Hair follicle dermal papilla cell (primary cell): ENCODE results near the gene PLEK2. TPM values are rescaled to one million over a fixed set of nuclear protein-coding genes. Genes with fewer than 3 reads are reported as not detected.

Experiments
- small RNA-seq: library from RNA; depleted of rRNA; stranded (forward); fragments of <200 nt; gene quantifications from one replicate; pipeline ENCODE3, GENCODE V24; 2012
- total RNA-seq: library from RNA; depleted of rRNA; stranded (reverse); fragments of >200 nt; gene quantifications from 2 replicates; pipeline ENCODE4 v1.2.3, GENCODE V29; 2012

The PLEK2 gene
- 1.9 and 2.6 TPM in 2 replicates for total RNA-seq

GRCh38 chr14:67411820-67412421 lies at the start of gene PLEK2:
Gene PLEK2, minus strand, starts transcription at chr14:67412165. Its CDS starts 106 bp downstream, at chr14:67412059.

GRCh38 chr14:67359775-67360469 lies 52.0 kb downstream of the PLEK2 start, which contains the start of the genes ATP6V1D and EIF2S1:
Gene ATP6V1D, minus strand, starts transcription at chr14:67359804. Its CDS starts 106 bp downstream, at chr14:67359698.
Gene EIF2S1, plus strand, starts transcription at chr14:67360328. Its CDS starts 4,440 bp downstream, at chr14:67364768.

Small RNA genes lying within 50 kb of the gene (small RNA-seq; reads per million reads assigned to genes)
- not detected for gene MIR5694
- not detected for gene RF00019

Other genes starting within 250 kb of the PLEK2 start
- gene GARIN2, start 222.7 kb downstream of the PLEK2 start, total RNA-seq, result 0.12 TPM in 1 of 2 replicates, not detected in the other
- 17.6 and 18.7 TPM in 2 replicates for gene PALS1, start 170.7 kb downstream of the PLEK2 start, total RNA-seq
- 82.0 and 83.9 TPM in 2 replicates for gene ATP6V1D, start 52.4 kb downstream of the PLEK2 start, total RNA-seq
- gene EIF2S1, start 51.8 kb downstream of the PLEK2 start, total RNA-seq, result 110 and 122 TPM in 2 replicates
- gene TMEM229B, start 76.6 kb upstream of the PLEK2 start, total RNA-seq, result 1.6 and 1.8 TPM in 2 replicates
- 0.32 and 1.8 TPM in 2 replicates for gene PLEKHH1, start 121.1 kb upstream of the PLEK2 start, total RNA-seq
- 14.8 TPM in 2 replicates for gene PIGH, start 188.1 kb upstream of the PLEK2 start, total RNA-seq
- gene ARG2, start 207.8 kb upstream of the PLEK2 start, total RNA-seq, result 5.3 and 5.7 TPM in 2 replicates